GM19455 (cell line): Measurements from ENCODE around the gene SHROOM3.
"Not testable (repeated sequence)": the region's sequence is repeated elsewhere in the genome, so short reads cannot be mapped to it uniquely, and the experiment has no call there.

Source experiments
- ATAC-seq: cut with Tn5 transposase; IDR thresholded peaks from one replicate; pipeline ENCODE4 v1.9.1; 2021; ENCODE audit not compliant: unreplicated experiment

The SHROOM3 gene

DNA sequence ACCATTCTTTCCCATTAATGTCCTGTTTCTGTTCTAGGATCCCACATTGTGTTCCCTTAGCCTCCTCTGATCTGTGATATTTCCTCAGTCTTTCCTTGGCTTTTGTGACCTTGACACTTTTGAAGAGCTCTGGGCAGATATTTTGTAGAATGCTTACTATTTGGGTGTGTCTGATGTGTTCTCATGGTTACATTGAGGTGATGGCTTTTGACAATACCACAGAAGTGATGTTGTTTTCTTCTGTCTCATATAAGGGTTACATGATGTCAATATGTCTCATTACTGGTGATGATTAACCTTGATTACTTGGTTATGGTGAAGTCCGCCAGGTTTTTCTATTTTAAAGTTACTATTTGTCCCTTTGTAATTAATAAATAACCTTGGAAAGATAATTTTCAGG lies 279.2 kb downstream of the SHROOM3 start:
- ATAC-seq, result no peak

- no peak for ATAC-seq
Observed at GRCh38 chr4:76716020-76716419, 281.0 kb downstream of the SHROOM3 start.

DNA sequence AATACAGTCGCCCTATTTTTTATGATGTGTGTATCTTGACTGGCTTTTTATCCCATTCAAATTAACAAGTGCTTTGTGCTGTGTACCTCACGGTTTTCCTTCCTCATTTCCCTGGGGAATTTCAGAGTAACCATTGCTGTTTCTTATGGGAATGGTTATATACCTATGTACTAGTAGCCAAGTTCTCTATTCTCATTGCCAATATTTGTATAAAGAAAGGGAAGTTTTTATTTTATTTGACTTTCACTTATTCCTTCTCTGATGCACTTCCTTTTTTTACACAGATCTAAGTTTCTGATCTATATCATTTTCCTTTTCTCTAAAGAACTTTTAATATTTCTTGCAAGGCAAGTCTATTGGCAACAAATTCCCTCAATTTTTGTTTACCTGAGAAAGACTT lies 281.6 kb downstream of the SHROOM3 start:
- no peak for ATAC-seq

- no peak for ATAC-seq
Observed at GRCh38 chr4:76717431-76717830, 282.4 kb downstream of the SHROOM3 start.

DNA sequence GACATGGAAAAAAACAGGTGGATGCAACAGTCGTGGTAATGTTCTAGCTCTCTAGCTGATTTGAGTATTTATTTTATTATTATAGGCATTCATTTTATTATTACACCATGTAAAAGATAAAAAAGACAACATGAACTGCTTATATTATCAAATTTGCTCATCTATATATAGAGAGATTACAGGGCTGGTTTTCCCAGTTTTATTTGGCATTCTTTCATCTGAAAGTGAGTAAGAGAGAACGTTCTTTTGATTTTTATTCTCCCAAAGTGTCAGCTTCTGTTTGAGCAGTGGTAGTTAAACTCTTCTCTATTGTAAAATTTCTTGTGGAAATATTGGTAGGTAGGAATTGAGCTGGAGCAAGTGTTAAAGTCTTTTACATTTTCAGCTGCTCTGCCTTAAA lies 283.0 kb downstream of the SHROOM3 start:
- ATAC-seq, result no peak

DNA sequence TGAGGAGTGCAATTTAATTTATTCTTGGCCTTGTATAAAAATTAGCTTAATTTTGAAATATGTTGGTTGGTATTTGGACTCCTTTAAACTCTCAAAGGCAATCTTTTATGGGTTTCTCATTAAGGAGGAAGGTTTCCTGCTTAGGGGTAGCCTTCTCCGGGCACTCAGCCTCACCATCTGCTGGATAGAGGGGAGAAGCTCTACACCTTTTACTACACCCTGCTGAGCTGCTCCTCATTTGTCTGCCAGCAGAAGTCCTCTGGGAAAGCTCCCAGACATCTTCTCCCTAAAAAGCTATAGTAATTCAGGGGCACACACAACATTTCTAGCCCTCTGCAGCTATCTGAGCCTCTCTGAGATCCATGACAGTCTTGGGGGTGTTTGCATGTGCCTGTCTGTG lies 283.8 kb downstream of the SHROOM3 start:
- ATAC-seq, result no peak

DNA sequence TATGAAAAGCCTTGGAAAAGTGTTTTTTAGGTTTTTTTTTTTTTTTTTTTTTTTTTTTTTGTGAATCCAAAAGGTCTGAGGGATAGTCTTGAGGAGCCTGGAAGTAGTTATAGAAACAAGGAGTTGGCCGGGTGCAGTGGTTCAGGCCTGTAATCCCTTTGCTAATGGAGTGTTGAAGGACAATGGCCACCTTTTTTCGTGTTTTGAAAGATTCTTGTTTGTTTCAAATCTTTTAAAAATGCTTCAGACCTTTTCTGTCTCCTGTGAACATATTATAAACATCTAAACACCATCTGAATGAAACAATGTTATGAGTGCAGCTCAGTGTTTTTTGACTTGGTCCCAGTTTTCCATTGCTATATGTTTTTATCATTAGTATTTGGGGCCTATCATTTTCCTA lies 285.1 kb downstream of the SHROOM3 start:
- ATAC-seq, result no peak

DNA sequence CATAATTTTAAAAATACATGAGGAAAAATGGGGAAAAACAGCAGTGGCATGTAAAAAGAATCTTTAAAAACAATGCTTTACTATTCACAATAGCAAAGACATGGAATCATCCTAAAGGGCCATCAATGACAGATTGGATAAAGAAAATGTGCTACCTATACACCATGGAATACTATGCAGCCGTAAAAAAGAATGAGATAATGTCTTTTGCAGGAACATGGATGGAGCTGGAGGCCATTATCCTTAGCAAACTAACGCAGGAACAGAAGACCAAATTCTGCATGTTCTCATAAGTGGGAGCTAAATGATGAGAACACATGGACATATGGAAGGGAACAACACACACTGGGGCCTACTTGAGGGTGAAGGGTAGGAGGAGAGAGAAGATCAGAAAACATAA lies 287.1 kb downstream of the SHROOM3 start:
- ATAC-seq, result not testable (repeated sequence)

GRCh38 chr4:76722838-76723237 lies 287.8 kb downstream of the SHROOM3 start:
- no peak for ATAC-seq

GRCh38 chr4:76723373-76723772 lies 288.3 kb downstream of the SHROOM3 start:
- ATAC-seq, result no peak

DNA sequence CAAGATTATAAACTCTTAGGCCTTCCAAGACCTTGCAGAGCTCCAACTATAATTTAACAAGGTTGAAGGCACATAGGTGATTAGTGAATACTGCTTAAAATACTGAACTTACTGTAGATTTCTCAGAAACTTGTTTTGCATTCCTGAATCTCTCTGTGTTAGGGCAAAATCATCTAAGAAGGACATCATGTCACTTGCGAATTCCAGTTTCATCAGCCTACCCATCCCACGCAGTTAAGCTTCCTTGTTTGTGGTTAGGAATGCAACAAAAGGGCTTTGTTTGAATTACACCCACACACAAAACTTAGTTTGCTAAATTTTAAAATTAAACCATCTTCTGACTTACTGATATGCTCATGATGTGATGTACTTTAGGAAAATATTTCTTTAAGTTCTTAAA lies 288.9 kb downstream of the SHROOM3 start:
- ATAC-seq, result no peak

DNA sequence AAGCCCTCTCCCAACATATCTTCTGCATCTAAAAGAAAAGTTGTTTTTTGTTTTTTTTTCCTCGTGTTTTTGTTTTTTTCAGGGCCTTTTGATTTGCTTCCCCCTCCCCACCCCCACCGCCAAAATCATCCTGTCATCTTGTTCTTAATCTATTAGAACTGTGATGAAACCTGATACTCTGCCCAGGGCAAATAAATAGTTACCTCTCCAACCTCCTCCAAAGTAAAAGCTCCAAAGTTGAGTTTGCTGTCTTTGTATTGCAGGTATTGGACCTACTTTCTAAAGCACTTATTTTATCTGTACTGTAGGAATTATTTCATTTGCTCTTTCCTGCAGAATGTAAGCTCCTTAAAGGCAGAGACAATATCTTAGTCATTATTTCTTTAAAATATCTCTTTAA lies 290.0 kb downstream of the SHROOM3 start:
- ATAC-seq, result no peak

DNA sequence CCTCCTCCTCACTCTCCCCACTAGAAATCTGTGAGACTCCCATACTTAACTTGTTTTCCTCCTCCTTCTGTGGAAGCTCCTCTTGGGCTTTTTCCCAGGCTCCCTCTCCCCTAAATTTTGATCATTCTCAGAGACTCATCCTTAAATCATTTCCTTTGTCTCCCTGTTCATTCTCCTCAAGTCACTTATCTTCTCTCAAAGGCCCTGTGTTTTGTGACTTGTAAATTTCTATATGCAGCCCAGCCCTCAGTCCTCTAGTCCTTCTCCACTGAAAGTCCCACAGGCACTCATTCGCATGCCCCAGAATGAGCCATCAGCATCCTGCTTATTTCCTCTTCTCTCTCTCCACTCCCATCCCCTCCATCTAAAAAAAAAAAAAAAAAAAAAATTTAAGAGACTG lies 291.1 kb downstream of the SHROOM3 start:
- no peak for ATAC-seq

- ATAC-seq, result no peak
Observed at GRCh38 chr4:76726631-76727030, 291.6 kb downstream of the SHROOM3 start.

- not testable (repeated sequence) for ATAC-seq
Observed at GRCh38 chr4:76727934-76728333, 292.9 kb downstream of the SHROOM3 start.

DNA sequence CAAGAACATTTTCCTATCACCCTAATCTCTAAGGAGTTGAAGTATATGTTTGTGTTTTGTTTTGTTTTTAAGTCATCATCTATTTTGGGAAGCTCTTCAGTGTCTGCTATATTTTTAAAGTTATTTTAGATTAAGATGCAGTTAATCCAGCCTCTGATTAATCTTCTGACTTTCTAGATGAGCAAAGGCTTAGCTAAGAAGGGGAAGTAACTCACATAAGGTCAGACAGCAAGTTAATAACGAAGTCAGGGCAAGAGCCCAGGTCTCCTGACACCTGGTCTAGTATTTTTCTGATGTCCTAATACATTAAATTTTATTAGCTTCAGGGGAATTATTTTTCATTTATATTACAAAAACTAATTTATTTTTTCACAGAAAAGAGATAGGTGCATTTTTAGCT lies 294.4 kb downstream of the SHROOM3 start:
- ATAC-seq, result no peak

GRCh38 chr4:76729980-76730379 lies 295.0 kb downstream of the SHROOM3 start:
- ATAC-seq, result no peak

GRCh38 chr4:76732246-76732645 lies 297.2 kb downstream of the SHROOM3 start:
- ATAC-seq, result no peak

DNA sequence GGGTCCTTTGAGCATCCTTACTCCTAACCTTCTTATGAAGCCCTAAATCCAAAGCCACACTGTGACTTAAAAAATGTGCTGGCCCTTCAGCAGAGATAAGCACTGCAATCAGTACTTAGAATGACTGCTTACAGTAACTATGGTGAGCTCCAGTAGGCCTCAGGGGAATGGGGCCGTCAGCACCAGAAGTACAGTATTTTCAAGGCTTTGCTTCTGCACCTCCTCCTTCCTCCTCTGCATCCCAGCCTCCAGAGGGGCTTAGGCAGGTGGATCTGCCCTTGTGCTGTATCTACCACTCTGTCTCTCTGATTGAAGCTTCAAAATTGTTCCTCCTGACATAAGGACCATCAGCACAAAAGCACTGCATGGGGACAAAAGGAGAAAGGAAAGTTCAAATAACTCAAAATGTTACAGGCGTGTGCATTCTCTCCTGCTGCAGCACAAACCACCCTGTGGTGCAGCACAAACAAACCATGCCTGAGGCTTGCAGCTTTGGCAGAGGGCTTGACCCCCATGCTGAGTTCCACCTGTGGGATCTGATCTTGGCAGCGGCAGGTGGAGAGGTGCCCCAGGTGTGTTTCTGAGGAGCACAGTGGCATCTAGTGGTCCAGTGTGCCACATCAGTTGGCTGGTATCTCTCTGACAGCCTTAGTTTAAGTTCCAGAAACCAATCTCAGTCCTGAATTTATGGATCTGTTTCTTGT lies 298.2 kb downstream of the SHROOM3 start:
- no peak for ATAC-seq

- ATAC-seq, result no peak
Observed at GRCh38 chr4:76736414-76736813, 301.4 kb downstream of the SHROOM3 start.

- ATAC-seq, result no peak
Observed at GRCh38 chr4:76737180-76737579, 302.2 kb downstream of the SHROOM3 start.

DNA sequence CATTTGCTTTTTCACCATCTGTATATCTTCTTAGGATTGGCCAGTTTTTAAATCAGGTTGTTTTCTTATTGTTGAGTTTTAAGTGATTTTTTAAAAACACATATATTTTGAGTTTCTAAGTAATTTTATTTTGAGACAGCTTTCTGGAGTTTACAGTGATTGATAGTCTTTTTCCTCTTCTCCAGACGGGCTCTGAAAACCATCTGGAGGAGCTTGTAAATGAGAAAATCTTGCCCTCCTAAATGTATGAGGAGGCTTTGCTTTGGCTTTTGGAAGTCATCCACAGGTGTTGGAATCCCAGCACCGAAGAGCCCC lies 302.7 kb downstream of the SHROOM3 start:
- no peak for ATAC-seq

- no peak for ATAC-seq
Observed at GRCh38 chr4:76738086-76738931, 303.3 kb downstream of the SHROOM3 start.
